H9 (cell line): ENCODE measurements around the gene LHFPL2. TPM values are rescaled to one million over a fixed set of nuclear protein-coding genes. Genes with fewer than 3 reads are reported as not detected.

Experiments used
- DNase-seq: peaks from one replicate; pipeline ENCODE4 v3.0.0-alpha.2; 2017
- H2AFZ ChIP-seq: one replicate; pipeline ENCODE4 v1.6.1; 2013; ENCODE audit warnings: mild to moderate bottlenecking, low read length, control low read depth, moderate library complexity
- H2AK5ac ChIP-seq: 2 replicates; pipeline ENCODE4 v1.6.1; 2013; ENCODE audit warnings: low read length, control low read depth, mixed read lengths; ENCODE audit not compliant: insufficient read length
- H2BK120ac ChIP-seq: one replicate; pipeline ENCODE4 v1.6.1; 2013; ENCODE audit warnings: low read depth, mild to moderate bottlenecking, low read length, control low read depth, inconsistent platforms; ENCODE audit not compliant: poor library complexity, severe bottlenecking
- H2BK12ac ChIP-seq: 2 replicates; pipeline ENCODE4 v1.6.1; 2013; ENCODE audit warnings: low read length, control low read depth, mixed read lengths, low read depth; ENCODE audit not compliant: insufficient read length
- H2BK15ac ChIP-seq: 2 replicates; pipeline ENCODE4 v1.6.1; 2013; ENCODE audit warnings: low read depth, low read length, control low read depth
- H2BK20ac ChIP-seq: one replicate; pipeline ENCODE4 v1.6.1; 2013; ENCODE audit warnings: low read depth, mild to moderate bottlenecking, low read length, control low read depth, inconsistent platforms; ENCODE audit not compliant: poor library complexity, severe bottlenecking
- H2BK5ac ChIP-seq: 2 replicates; pipeline ENCODE4 v1.6.1; 2013; ENCODE audit warnings: low read length, control low read depth, mixed read lengths; ENCODE audit not compliant: insufficient read length
- H3K14ac ChIP-seq: 2 replicates; pipeline ENCODE4 v1.6.1; 2013; ENCODE audit warnings: low read length, control low read depth; ENCODE audit not compliant: insufficient read depth
- H3K18ac ChIP-seq: 2 replicates; pipeline ENCODE4 v1.6.1; 2013; ENCODE audit warnings: low read depth, mild to moderate bottlenecking, mixed read lengths, low read length, control low read depth; ENCODE audit not compliant: insufficient read length
- H3K23ac ChIP-seq: 2 replicates; pipeline ENCODE4 v1.6.1; 2013; ENCODE audit warnings: low read length, control low read depth, mixed read lengths, low read depth; ENCODE audit not compliant: insufficient read length
- H3K23me2 ChIP-seq: 2 replicates; pipeline ENCODE4 v1.6.1; 2013; ENCODE audit warnings: low read depth, mild to moderate bottlenecking, mixed read lengths, low read length, control low read depth; ENCODE audit not compliant: insufficient read length, poor library complexity, severe bottlenecking
- H3K27ac ChIP-seq: 2 replicates; pipeline ENCODE4 v1.5.1; 2013; ENCODE audit warnings: low read length, control low read depth, mixed read lengths, low read depth; ENCODE audit not compliant: insufficient read length
- H3K27me3 ChIP-seq: 2 replicates; pipeline ENCODE4 v1.6.1; 2013; ENCODE audit warnings: low read length, control low read depth, inconsistent platforms; ENCODE audit not compliant: insufficient read depth
- H3K4ac ChIP-seq: 2 replicates; pipeline ENCODE4 v1.6.1; 2013; ENCODE audit warnings: low read depth, mild to moderate bottlenecking, control low read depth, inconsistent platforms, low read length, moderate library complexity
- H3K4me1 ChIP-seq: 2 replicates; pipeline ENCODE4 v1.6.1; 2013; ENCODE audit warnings: low read length, control low read depth, inconsistent platforms; ENCODE audit not compliant: insufficient read depth
- H3K4me2 ChIP-seq: 2 replicates; pipeline ENCODE4 v1.6.1; 2013; ENCODE audit warnings: low read length, control low read depth, mixed read lengths; ENCODE audit not compliant: insufficient read length, insufficient read depth
- H3K56ac ChIP-seq: 2 replicates; pipeline ENCODE4 v1.6.1; 2013; ENCODE audit warnings: low read depth, mild to moderate bottlenecking, mixed read lengths, low read length, control low read depth; ENCODE audit not compliant: insufficient read length
- H3K79me1 ChIP-seq: 2 replicates; pipeline ENCODE4 v1.6.1; 2013; ENCODE audit warnings: low read depth, mild to moderate bottlenecking, moderate library complexity, low read length, control low read depth, inconsistent platforms; ENCODE audit not compliant: insufficient read depth, poor library complexity, severe bottlenecking
- H3K79me2 ChIP-seq: 2 replicates; pipeline ENCODE4 v1.6.1; 2013; ENCODE audit warnings: low read length, control low read depth, inconsistent platforms; ENCODE audit not compliant: insufficient read depth
- H3K9ac ChIP-seq: 2 replicates; pipeline ENCODE4 v1.6.1; 2013; ENCODE audit warnings: low read length, control low read depth, mixed read lengths; ENCODE audit not compliant: insufficient read length; ENCODE audit errors: extremely low read depth
- H3K9me3 ChIP-seq: one replicate; pipeline ENCODE4 v1.6.1; 2013; ENCODE audit warnings: low read depth, low read length, inconsistent platforms; ENCODE audit not compliant: control insufficient read depth
- H3T11ph ChIP-seq: one replicate; pipeline ENCODE4 v1.6.1; 2013; ENCODE audit warnings: mild to moderate bottlenecking, low read length, control low read depth, inconsistent platforms
- H4K20me1 ChIP-seq: one replicate; pipeline ENCODE4 v1.6.1; 2013; ENCODE audit not compliant: control insufficient read depth, insufficient read length, insufficient read depth
- H4K5ac ChIP-seq: 2 replicates; pipeline ENCODE4 v1.6.1; 2013; ENCODE audit warnings: low read depth, mild to moderate bottlenecking, mixed read lengths, low read length, control low read depth; ENCODE audit not compliant: insufficient read length
- H4K8ac ChIP-seq: replicated peaks from 2 replicates; pipeline ENCODE4 v1.6.1; 2013; ENCODE audit warnings: low read length, control low read depth, mixed read lengths, low read depth; ENCODE audit not compliant: insufficient read length
- H4K91ac ChIP-seq: 2 replicates; pipeline ENCODE4 v1.6.1; 2013; ENCODE audit warnings: low read depth, mild to moderate bottlenecking, moderate library complexity, mixed read lengths, low read length, control low read depth; ENCODE audit not compliant: insufficient read length
- H3K27ac Mint-ChIP-seq, 3 experiments: 2 replicates in 2 of 3; 3 replicates in 1 of 3; pipeline ENCODE4 v1.8.0; 2020 to 2021; ENCODE audit warnings: mixed read lengths in 3 of 3, mild to moderate bottlenecking in 1 of 3, moderate library complexity in 1 of 3
- H3K27me3 Mint-ChIP-seq: 2 replicates; pipeline ENCODE4 v1.8.0; 2021; ENCODE audit warnings: low read depth, mild to moderate bottlenecking, moderate library complexity, mixed read lengths
- H3K36me3 Mint-ChIP-seq, 3 experiments: 2 replicates in 2 of 3; 3 replicates in 1 of 3; pipeline ENCODE4 v1.8.0; 2020 to 2021; ENCODE audit warnings: low read depth in 3 of 3, mixed read lengths in 3 of 3; ENCODE audit not compliant: insufficient read depth in 1 of 3
- H3K4me1 Mint-ChIP-seq, 2 experiments: 2 replicates each; pipeline ENCODE4 v1.8.0; 2020; ENCODE audit warnings: mixed read lengths in 2 of 2
- H3K4me3 Mint-ChIP-seq, 2 experiments: 2 replicates in 1 of 2; 3 replicates in 1 of 2; pipeline ENCODE4 v1.8.0; 2020 to 2021; ENCODE audit warnings: mild to moderate bottlenecking in 2 of 2, mixed read lengths in 2 of 2, moderate library complexity in 1 of 2
- H3K9me3 Mint-ChIP-seq, 2 experiments: 2 replicates in 1 of 2; 3 replicates in 1 of 2; pipeline ENCODE4 v1.8.0; 2020; ENCODE audit warnings: mild to moderate bottlenecking in 2 of 2, mixed read lengths in 2 of 2, moderate library complexity in 1 of 2
- WGBS: extraction: QIAGEN DNeasy Blood & Tissue Kit; methylation state at CpG from one replicate; pipeline ENCODE4 v1.1.7; 2013; ENCODE audit warnings: missing lambda C conversion rate, low lambda C conversion rate, mixed read lengths; ENCODE audit not compliant: insufficient read length; ENCODE audit errors: extremely low coverage; 5-methylcytosine and 5-hydroxymethylcytosine counted together
- total RNA-seq: library from RNA; stranded (reverse); gene quantifications from 2 replicates; pipeline ENCODE4 v1.2.1, GENCODE V29; 2021
- TF ChIP-seq, protein P1 (sequence below): fragments of 200-600 bp; sonication (generic); conservative IDR thresholded peaks from 3 replicates; pipeline ENCODE4 v1.8.0; 2021; ENCODE audit warnings: antibody characterized with exemption, mild to moderate bottlenecking

Gene LHFPL2
- total RNA-seq, 1 experiment from 2014 or later = 26.3 TPM

DNA sequence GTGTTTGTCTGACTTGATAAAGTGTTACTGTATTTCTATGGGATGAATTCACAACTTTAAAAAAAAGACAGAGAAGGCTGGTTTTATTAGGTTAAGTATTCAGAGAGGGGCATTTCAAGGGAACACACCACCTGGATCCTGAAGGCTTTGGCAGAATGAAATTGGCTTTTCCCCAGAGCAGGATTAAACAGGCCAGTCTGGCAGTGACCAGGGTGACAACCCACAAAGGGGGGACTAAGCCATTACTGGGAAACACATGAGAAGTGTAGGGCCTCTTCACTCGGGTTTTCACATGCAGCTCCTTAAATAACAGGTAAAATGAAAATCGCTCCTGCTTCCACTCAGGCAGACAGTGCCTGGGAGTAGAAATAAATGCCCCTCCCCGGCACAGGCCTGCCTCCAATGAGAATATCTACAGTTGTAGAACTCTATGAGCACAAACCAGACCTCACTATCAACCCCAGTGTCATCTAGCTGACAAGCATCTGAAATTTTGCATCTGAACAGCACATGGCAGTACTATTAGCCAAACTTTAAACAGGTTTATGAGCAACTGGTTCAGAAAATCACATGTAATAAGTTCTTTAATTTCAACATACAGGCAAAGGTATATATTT, 85.8 kb downstream of the LHFPL2 start:
- Histone ChIP-seq H2BK15ac (no peak overlapping the region), H3K14ac (no peak overlapping the region), H2BK12ac (no peak overlapping the region), H3K4me1 (no peaks in the 10 kb centered on the region), H3K27ac (no peak overlapping the region), H3K4ac (no peak overlapping the region), H4K20me1 (no peaks in the 10 kb centered on the region), H3K27me3 (no peaks in the 10 kb centered on the region), H2BK20ac (no peak overlapping the region), H3K23me2 (no peaks in the 10 kb centered on the region), H4K5ac (no peak overlapping the region), H3K18ac (no peak overlapping the region), H2AFZ (no peak overlapping the region), H4K8ac (no peak overlapping the region), H2BK5ac (no peak overlapping the region), H3K79me2 (no peaks in the 10 kb centered on the region), H2BK120ac (no peak overlapping the region), H3K23ac (no peak overlapping the region), H3K4me2 (no peak overlapping the region), H3T11ph (no peak overlapping the region), H3K9ac (no peak overlapping the region), H3K56ac (no peak overlapping the region), H3K9me3 (no peaks in the 10 kb centered on the region), H3K79me1 (no peaks in the 10 kb centered on the region), H2AK5ac (no peak overlapping the region), H4K91ac (no peak overlapping the region)
- Mint-ChIP-seq H3K4me1 (peaks cover 7 to 13% of the 10 kb centered on the region in 2 experiments), H3K4me3 (no peak overlapping the region), H3K27me3 (no peaks in the 10 kb centered on the region), H3K36me3 (peaks cover 0 to 20% (median 5%) of the 10 kb centered on the region in 3 experiments; a peak in 4 of 7 replicates), H3K27ac (peak overlapping the region in 2 of 3 experiments; percentile 81 to 92; a peak in 3 of 7 replicates), H3K9me3 (no peaks in the 10 kb centered on the region)
- no CpG with 5 or more reads among the region's 3 CpGs for WGBS
- DNase-seq = peak; percentile 8
- TF ChIP-seq, protein P1, sequence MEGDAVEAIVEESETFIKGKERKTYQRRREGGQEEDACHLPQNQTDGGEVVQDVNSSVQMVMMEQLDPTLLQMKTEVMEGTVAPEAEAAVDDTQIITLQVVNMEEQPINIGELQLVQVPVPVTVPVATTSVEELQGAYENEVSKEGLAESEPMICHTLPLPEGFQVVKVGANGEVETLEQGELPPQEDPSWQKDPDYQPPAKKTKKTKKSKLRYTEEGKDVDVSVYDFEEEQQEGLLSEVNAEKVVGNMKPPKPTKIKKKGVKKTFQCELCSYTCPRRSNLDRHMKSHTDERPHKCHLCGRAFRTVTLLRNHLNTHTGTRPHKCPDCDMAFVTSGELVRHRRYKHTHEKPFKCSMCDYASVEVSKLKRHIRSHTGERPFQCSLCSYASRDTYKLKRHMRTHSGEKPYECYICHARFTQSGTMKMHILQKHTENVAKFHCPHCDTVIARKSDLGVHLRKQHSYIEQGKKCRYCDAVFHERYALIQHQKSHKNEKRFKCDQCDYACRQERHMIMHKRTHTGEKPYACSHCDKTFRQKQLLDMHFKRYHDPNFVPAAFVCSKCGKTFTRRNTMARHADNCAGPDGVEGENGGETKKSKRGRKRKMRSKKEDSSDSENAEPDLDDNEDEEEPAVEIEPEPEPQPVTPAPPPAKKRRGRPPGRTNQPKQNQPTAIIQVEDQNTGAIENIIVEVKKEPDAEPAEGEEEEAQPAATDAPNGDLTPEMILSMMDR = no peak
